ENCODE measurements around the gene PDE9A.

- TF ChIP-seq EP300 (IDR thresholded peaks at IDR 0.05) (no peak), CTCF (IDR thresholded peaks at IDR 0.05) (no peak)
These were observed 16.7 kb upstream of the PDE9A start for GRCh38 chr21:42636520-42637266.
